ENCODE results near the gene PRR36.

DNA sequence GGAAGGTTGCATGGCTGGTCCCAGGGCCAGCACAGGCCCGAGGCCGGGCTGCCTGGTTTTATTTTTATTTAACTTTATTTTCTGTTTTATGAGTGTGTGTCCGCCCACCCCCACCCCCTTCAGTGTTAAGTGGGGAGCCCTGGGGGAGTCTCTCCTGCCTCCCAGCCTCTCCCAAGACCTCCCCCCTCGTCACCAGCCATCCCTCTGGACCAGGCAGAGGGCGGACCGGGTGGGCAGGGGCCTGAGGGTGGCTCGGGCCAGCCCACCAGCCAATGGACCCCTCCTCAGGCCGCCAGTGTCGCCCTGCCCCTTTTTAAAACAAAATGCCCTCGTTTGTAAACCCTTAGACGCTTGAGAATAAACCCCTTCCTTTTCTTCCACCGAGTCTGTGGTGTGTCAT, 39.9 kb upstream of the PRR36 start:
- no peak for TF ChIP-seq POLR2A (IDR thresholded peaks at IDR 0.05)
- TF ChIP-seq, protein P1, sequence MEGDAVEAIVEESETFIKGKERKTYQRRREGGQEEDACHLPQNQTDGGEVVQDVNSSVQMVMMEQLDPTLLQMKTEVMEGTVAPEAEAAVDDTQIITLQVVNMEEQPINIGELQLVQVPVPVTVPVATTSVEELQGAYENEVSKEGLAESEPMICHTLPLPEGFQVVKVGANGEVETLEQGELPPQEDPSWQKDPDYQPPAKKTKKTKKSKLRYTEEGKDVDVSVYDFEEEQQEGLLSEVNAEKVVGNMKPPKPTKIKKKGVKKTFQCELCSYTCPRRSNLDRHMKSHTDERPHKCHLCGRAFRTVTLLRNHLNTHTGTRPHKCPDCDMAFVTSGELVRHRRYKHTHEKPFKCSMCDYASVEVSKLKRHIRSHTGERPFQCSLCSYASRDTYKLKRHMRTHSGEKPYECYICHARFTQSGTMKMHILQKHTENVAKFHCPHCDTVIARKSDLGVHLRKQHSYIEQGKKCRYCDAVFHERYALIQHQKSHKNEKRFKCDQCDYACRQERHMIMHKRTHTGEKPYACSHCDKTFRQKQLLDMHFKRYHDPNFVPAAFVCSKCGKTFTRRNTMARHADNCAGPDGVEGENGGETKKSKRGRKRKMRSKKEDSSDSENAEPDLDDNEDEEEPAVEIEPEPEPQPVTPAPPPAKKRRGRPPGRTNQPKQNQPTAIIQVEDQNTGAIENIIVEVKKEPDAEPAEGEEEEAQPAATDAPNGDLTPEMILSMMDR (IDR thresholded peaks at IDR 0.05): no peak

Data from adrenal gland (tissue), 5 donors.